ENCODE measurements around the gene GZF1.
A peak's percentile ranks its signal among the peaks of the same experiment; 100 is the strongest.

Gene GZF1

GRCh38 chr20:23407781-23408464 is 45.9 kb downstream of the GZF1 start:
- no peak for DNase-seq (ENCODE audit: low read depth)

- no peak for DNase-seq (ENCODE audit: low read depth)
Measured at GRCh38 chr20:23408957-23409356, 47.0 kb downstream of the GZF1 start.

- no peak for DNase-seq (ENCODE audit: low read depth)
Measured at GRCh38 chr20:23409800-23410199, 47.8 kb downstream of the GZF1 start.

GRCh38 chr20:23410916-23411695 is 49.1 kb downstream of the GZF1 start:
- no peak for DNase-seq (ENCODE audit: low read depth)

GRCh38 chr20:23412026-23412425 is 50.0 kb downstream of the GZF1 start:
- DNase-seq (ENCODE audit: low read depth): no peak

GRCh38 chr20:23413862-23414422 is 52.0 kb downstream of the GZF1 start:
- no peak for DNase-seq (ENCODE audit: low read depth)

- no peak for DNase-seq (ENCODE audit: low read depth)
Measured at GRCh38 chr20:23414526-23415188, 52.7 kb downstream of the GZF1 start.

GRCh38 chr20:23415555-23415954 is 53.6 kb downstream of the GZF1 start:
- no peak for DNase-seq (ENCODE audit: low read depth)

- no peak for DNase-seq (ENCODE audit: low read depth)
Measured at GRCh38 chr20:23415959-23416583, 54.1 kb downstream of the GZF1 start.

- no peak for DNase-seq (ENCODE audit: low read depth)
Measured at GRCh38 chr20:23417861-23418260, 55.9 kb downstream of the GZF1 start.

- DNase-seq (ENCODE audit: low read depth): no peak
Measured at GRCh38 chr20:23419657-23419994, 57.6 kb downstream of the GZF1 start.

GRCh38 chr20:23419995-23420901 is 58.3 kb downstream of the GZF1 start:
- DNase-seq (ENCODE audit: low read depth): peak; percentile 57

- peak; percentile 92 for DNase-seq (ENCODE audit: low read depth)
Measured at GRCh38 chr20:23420943-23421931, 59.3 kb downstream of the GZF1 start, which contains the start of gene NAPB. Gene NAPB, minus strand, starts transcription at chr20:23421488. Its CDS starts 86 bp downstream, at chr20:23421402.
